CD14-positive monocyte (primary cell): ENCODE data around the gene ZIC1. TPM values are rescaled to one million over a fixed set of nuclear protein-coding genes. Genes with fewer than 3 reads are reported as not detected.

Experiments
- DNase-seq, 3 donors: peaks; one replicate each; pipeline ENCODE4 v3.0.0-alpha.2; 2011 to 2022
- H2AFZ ChIP-seq: 2 replicates; pipeline ENCODE4 v1.6.0; 2012; ENCODE audit warnings: mild to moderate bottlenecking, low read depth, low read length, inconsistent platforms; ENCODE audit not compliant: insufficient read depth, poor library complexity, severe bottlenecking
- H3K27ac ChIP-seq, 2 donors: 1 replicate in 1 of 2; 2 replicates in 1 of 2; pipeline ENCODE4 v1.5.1; 2012 to 2013; ENCODE audit warnings: low read length in 2 of 2, control low read depth in 1 of 2, inconsistent platforms in 1 of 2, low read depth in 1 of 2, mild to moderate bottlenecking in 1 of 2
- H3K27me3 ChIP-seq, 2 donors: one replicate each; pipeline versions ENCODE4 v1.6.0 to v1.6.1; 2011 to 2013; ENCODE audit warnings: low read length in 2 of 2; ENCODE audit not compliant: control insufficient read depth in 2 of 2, insufficient read depth in 2 of 2
- H3K36me3 ChIP-seq, 2 donors: replicated peaks in 1 of 2; 1 replicate in 1 of 2; 2 replicates in 1 of 2; pipeline versions ENCODE4 v1.5.1 to v1.6.1; 2012 to 2013; ENCODE audit warnings: low read length in 2 of 2, control low read depth in 1 of 2, inconsistent platforms in 1 of 2, mild to moderate bottlenecking in 1 of 2; ENCODE audit not compliant: insufficient read depth in 2 of 2, control insufficient read depth in 1 of 2
- H3K4me1 ChIP-seq, 2 donors: 1 replicate in 1 of 2; 2 replicates in 1 of 2; pipeline versions ENCODE4 v1.5.1 to v1.6.1; 2012 to 2013; ENCODE audit warnings: low read length in 2 of 2, control low read depth in 1 of 2, inconsistent platforms in 1 of 2, mild to moderate bottlenecking in 1 of 2, moderate library complexity in 1 of 2; ENCODE audit not compliant: insufficient read depth in 2 of 2, control insufficient read depth in 1 of 2
- H3K4me2 ChIP-seq: replicated peaks from 2 replicates; pipeline ENCODE3; 2012; ENCODE audit warnings: low read length, moderate library complexity, mild to moderate bottlenecking; ENCODE audit not compliant: poor library complexity, severe bottlenecking; ENCODE audit errors: extremely low read depth
- H3K4me3 ChIP-seq, 3 experiments: fragments of 200-600 bp in 1 of 3; sonication (generic) in 1 of 3; replicated peaks in 1 of 3; 1 replicate in 2 of 3; 2 replicates in 1 of 3; pipeline ENCODE4 v1.5.1; 2011 to 2013; ENCODE audit warnings: low read length in 3 of 3, mild to moderate bottlenecking in 3 of 3, control low read depth in 2 of 3, low read depth in 2 of 3, inconsistent platforms in 1 of 3, moderate library complexity in 1 of 3
- H3K79me2 ChIP-seq: 2 replicates; pipeline ENCODE4 v1.6.0; 2012; ENCODE audit warnings: mild to moderate bottlenecking, control low read depth, inconsistent platforms, low read length, moderate library complexity; ENCODE audit not compliant: insufficient read depth
- H3K9ac ChIP-seq: 2 replicates; pipeline ENCODE4 v1.6.0; 2017; ENCODE audit warnings: low read length, mild to moderate bottlenecking; ENCODE audit not compliant: insufficient read depth, poor library complexity, severe bottlenecking
- H3K9me3 ChIP-seq, 2 donors: replicated peaks in 1 of 2; 1 replicate in 1 of 2; 2 replicates in 1 of 2; pipeline versions ENCODE4 v1.5.1 to v1.6.1; 2012 to 2013; ENCODE audit warnings: low read length in 2 of 2, control low read depth in 1 of 2; ENCODE audit not compliant: control insufficient read depth in 1 of 2, insufficient read depth in 1 of 2
- H4K20me1 ChIP-seq: 2 replicates; pipeline ENCODE4 v1.6.0; 2012; ENCODE audit warnings: mild to moderate bottlenecking, low read length, control low read depth, moderate library complexity; ENCODE audit not compliant: insufficient read depth
- H3K27ac Mint-ChIP-seq, 7 donors: one replicate each; pipeline ENCODE4 v1.8.0; 2020; ENCODE audit warnings: mild to moderate bottlenecking in 7 of 7, mixed read lengths in 7 of 7, moderate library complexity in 6 of 7, inconsistent platforms in 2 of 7
- H3K27me3 Mint-ChIP-seq, 3 donors: one replicate each; pipeline ENCODE4 v1.8.0; 2021 to 2022; ENCODE audit warnings: low read depth in 3 of 3, mild to moderate bottlenecking in 3 of 3, mixed read lengths in 3 of 3, moderate library complexity in 3 of 3, inconsistent platforms in 1 of 3
- H3K36me3 Mint-ChIP-seq, 2 donors: one replicate each; pipeline ENCODE4 v1.8.0; 2020; ENCODE audit warnings: mixed read lengths in 2 of 2, inconsistent platforms in 1 of 2, mild to moderate bottlenecking in 1 of 2
- H3K4me1 Mint-ChIP-seq: one replicate; pipeline ENCODE4 v1.8.0; 2020; ENCODE audit warnings: mild to moderate bottlenecking, mixed read lengths
- H3K4me3 Mint-ChIP-seq, 2 donors: one replicate each; pipeline ENCODE4 v1.8.0; 2020; ENCODE audit warnings: mild to moderate bottlenecking in 2 of 2, mixed read lengths in 2 of 2, moderate library complexity in 1 of 2
- H3K9me3 Mint-ChIP-seq, 7 donors: one replicate each; pipeline ENCODE4 v1.8.0; 2020 to 2022; ENCODE audit warnings: mixed read lengths in 7 of 7, mild to moderate bottlenecking in 6 of 7, moderate library complexity in 6 of 7, inconsistent platforms in 2 of 7
- CTCF ChIP-seq: fragments of 200-600 bp; IDR thresholded peaks from one replicate; pipeline ENCODE4 v1.8.0; 2022; ENCODE audit warnings: antibody characterized with exemption, mild to moderate bottlenecking
- WGBS: methylation state at CpG from one replicate; pipeline ENCODE4 v1.1.5; 2013; ENCODE audit warnings: missing lambda C conversion rate; ENCODE audit not compliant: insufficient coverage; 5-methylcytosine and 5-hydroxymethylcytosine counted together
- intact Hi-C, 2 donors: fragments of 100-400 bp; cut with micrococcal nuclease; formaldehyde crosslinking; loops; one replicate each; pipeline versions ENCODE4 v1.15.0 to v1.15.1; 2023
- polyA plus RNA-seq, 3 donors: library from polyadenylated mRNA; depleted of rRNA in 1 of 3; unstranded in 2 of 3; stranded (reverse) in 1 of 3; fragments of 300-500 nt in 2 of 3; fragments of >200 nt in 1 of 3; fragmentation: Illumina TruSeq in 2 of 3; gene quantifications; 1 replicate in 2 of 3; 2 replicates in 1 of 3; pipeline ENCODE4 v1.2.3, GENCODE V29; 2012 to 2021

ZIC1 gene
- polyA plus RNA-seq, 3 donors: not detected

- Mint-ChIP-seq H3K27me3 (peaks cover 93 to 95% (median 95%) of the 10 kb centered on the region in 3 donors), H3K9me3 (peaks cover 19 to 72% (median 63%) of the 10 kb centered on the region in 7 donors), H3K36me3 (peaks cover 12 to 13% of the 10 kb centered on the region in 2 donors), H3K4me3 (peak overlapping the region in 1 of 2 donors; percentile 86), H3K27ac (no peak overlapping the region), H3K4me1 (peaks cover 9% of the 10 kb centered on the region)
- Histone ChIP-seq H3K36me3 (no peaks in the 10 kb centered on the region), H2AFZ (no peak overlapping the region), H4K20me1 (no peaks in the 10 kb centered on the region), H3K27ac (no peak overlapping the region), H3K79me2 (no peaks in the 10 kb centered on the region), H3K4me2 (peak overlapping the region; percentile 13), H3K9me3 (peaks cover 13 to 84% of the 10 kb centered on the region in 2 donors), H3K27me3 (peaks cover 71 to 100% of the 10 kb centered on the region in 2 donors), H3K4me1 (no peaks in the 10 kb centered on the region), H3K4me3 (no peak overlapping the region), H3K9ac (no peak overlapping the region)
- DNase-seq: no peak
- intact Hi-C loops: no loop called here
- 6% methylated on average over 32 of the region's 34 CpGs for WGBS
- no peak for TF ChIP-seq CTCF
These were observed 11.8 kb upstream of the ZIC1 start for GRCh38 chr3:147397155-147397874.

- peaks cover 93 to 95% (median 94%) of the 10 kb centered on the region in 3 donors for H3K27me3 Mint-ChIP-seq
- no peak for TF ChIP-seq CTCF
- DNase-seq: no peak
- 4% methylated on average over 31 of the region's 46 CpGs for WGBS
- Histone ChIP-seq H3K27ac (no peak overlapping the region), H3K36me3 (no peaks in the 10 kb centered on the region), H3K79me2 (no peaks in the 10 kb centered on the region), H3K4me1 (no peaks in the 10 kb centered on the region), H3K4me2 (peak overlapping the region; percentile 13), H3K9me3 (peaks cover 9 to 83% of the 10 kb centered on the region in 2 donors), H2AFZ (no peak overlapping the region), H3K27me3 (peaks cover 69 to 100% of the 10 kb centered on the region in 2 donors), H3K4me3 (no peak overlapping the region), H4K20me1 (no peaks in the 10 kb centered on the region), H3K9ac (no peak overlapping the region)
- H3K9me3 Mint-ChIP-seq: peaks cover 21 to 69% (median 57%) of the 10 kb centered on the region in 7 donors
- H3K4me1 Mint-ChIP-seq: peaks cover 12% of the 10 kb centered on the region
- H3K4me3 Mint-ChIP-seq: peak overlapping the region in 1 of 2 donors; percentile 86
- intact Hi-C loops: no loop called here
- peaks cover 12 to 13% of the 10 kb centered on the region in 2 donors for H3K36me3 Mint-ChIP-seq
- H3K27ac Mint-ChIP-seq: peak overlapping the region in 1 of 7 donors; percentile 35
These were observed 11.0 kb upstream of the ZIC1 start for GRCh38 chr3:147397875-147398812.
